CMK (cell line): ENCODE data around the gene RBX1.
A peak's percentile ranks its signal among the peaks of the same experiment; 100 is the strongest.
"Not testable (repeated sequence)": the region's sequence is repeated elsewhere in the genome, so short reads cannot be mapped to it uniquely, and the experiment has no call there.

Experiments
- DNase-seq: peaks from one replicate; pipeline ENCODE4 v3.0.0-alpha.2; 2010; ENCODE audit warnings: low read depth

The RBX1 gene

DNA sequence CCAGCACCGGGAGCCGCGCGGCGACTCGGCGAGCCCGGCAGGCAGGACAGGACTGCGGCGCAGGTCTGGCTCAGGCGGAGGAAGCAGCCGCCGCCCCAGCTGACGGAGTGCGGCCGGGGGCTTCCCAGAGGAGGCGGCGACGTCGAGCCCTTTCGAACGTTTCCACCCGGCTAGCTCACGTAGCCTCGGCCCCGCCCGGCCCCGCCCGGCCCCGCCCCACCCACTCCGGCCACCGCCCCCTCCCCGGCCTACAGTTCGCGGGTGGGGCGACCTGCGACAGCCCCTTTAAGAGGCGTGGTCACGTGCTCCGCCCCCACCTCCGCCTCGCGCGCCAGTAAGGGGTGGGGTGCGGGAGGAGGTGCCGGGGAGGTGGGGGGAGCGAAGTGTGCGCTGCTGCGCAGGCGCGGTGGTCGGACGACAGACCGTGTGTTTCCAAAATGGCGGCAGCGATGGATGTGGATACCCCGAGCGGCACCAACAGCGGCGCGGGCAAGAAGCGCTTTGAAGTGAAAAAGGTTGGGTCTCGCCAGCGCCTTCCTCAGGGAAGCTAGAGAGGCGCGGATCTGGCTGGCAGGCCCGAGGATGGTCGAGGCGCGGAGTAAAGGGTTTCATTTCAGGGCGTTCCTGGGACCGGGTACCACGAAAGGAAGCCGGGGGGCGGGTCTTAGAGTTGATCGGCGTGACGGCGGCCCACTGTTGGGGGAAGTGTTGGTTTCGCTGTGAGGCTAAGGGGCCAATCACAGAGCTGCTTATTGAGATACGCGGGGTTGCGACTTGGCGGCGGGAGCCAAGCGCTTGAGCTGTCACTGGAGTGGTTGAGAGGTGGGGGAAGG lies at the start of gene RBX1:
Gene RBX1, plus strand, starts transcription at position 417 of the 833 bp plus-strand sequence. Its CDS starts 21 bp downstream, at position 438.
- DNase-seq = peak; percentile 95

DNA sequence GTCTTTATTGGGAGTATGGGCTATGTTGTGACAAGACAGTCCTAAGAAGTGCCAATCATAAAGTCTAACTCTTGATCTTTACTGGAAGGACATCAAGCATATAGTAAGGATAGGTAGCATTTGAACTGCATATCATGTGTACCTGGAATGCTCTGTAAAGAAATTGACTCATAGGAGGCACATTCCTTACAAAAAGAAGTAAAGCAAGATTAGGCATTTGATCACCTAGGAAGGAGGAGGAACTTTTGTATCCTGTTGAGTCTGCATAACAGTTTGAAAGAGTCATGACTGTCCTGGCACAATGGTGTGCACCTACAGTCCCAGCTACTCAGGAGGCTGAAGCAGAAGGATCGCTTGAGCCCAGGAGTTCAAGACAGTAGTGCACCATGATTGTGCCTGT lies 47.1 kb upstream of the RBX1 start:
- no peak for DNase-seq

DNA sequence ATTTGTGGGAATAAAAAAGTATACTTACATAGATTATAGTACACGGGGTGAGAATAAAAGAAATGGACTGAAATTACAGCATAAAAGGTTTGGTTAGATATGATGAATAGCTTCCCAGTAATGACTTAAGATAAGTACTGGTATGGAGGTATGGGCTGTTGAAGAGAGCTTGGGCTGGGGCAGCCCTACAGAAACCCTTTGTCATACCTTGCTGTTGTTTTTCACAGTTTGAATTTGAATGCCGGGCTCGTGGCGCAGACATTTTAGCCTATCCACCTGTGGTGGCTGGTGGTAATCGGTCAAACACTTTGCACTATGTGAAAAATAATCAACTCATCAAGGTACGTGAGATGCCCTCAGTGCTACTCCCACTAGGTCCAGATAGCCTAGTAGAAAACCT lies 42.3 kb upstream of the RBX1 start:
- DNase-seq = no peak

GRCh38 chr22:40911772-40912171 lies 39.4 kb upstream of the RBX1 start:
- no peak for DNase-seq

DNA sequence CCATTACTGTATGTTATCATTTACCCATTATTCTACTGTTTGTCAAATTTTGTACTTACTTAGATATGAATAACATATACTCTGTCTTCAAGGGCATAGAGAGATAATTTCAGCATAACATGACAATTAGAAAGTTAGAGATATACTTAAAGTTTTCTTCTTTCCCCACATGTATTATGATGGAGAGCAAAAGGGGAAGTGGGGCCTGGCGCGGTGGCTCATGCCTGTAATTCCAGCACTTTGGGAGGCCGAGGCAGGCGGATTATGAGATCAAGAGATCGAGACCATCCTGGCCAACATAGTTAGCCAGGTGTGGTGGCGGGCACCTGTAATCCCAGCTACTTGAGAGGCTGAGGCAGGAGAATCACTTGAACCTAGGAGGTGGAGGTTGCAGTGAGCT lies 38.2 kb upstream of the RBX1 start:
- not testable (repeated sequence) for DNase-seq

GRCh38 chr22:40919446-40919845 lies 31.7 kb upstream of the RBX1 start:
- no peak for DNase-seq

GRCh38 chr22:40920526-40920925 lies 30.7 kb upstream of the RBX1 start:
- DNase-seq = no peak

- peak; percentile 17 for DNase-seq
Observed at GRCh38 chr22:40922484-40923303, 28.5 kb upstream of the RBX1 start.

GRCh38 chr22:40928657-40929056 lies 22.5 kb upstream of the RBX1 start:
- DNase-seq = no peak

DNA sequence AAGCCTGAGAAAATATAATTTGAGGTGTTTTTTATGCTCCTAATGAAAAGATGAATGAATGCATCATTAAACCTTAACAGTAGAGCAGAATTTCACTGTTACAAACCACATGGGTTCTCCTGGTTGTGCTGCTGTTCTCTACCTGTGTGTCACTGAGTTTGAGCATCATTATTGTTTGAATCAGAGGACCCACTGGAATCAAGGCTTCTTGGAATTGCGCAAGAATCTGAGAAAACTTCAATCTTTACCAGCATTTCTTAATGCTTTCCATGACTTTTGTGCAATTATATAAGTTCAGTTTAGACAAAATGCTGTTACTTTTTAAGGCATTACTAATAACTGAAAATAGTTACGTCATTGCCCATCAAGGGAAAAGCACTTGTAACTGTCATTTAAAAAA lies 18.8 kb upstream of the RBX1 start:
- no peak for DNase-seq

- DNase-seq = no peak
Observed at GRCh38 chr22:40939202-40939601, 12.0 kb upstream of the RBX1 start.

DNA sequence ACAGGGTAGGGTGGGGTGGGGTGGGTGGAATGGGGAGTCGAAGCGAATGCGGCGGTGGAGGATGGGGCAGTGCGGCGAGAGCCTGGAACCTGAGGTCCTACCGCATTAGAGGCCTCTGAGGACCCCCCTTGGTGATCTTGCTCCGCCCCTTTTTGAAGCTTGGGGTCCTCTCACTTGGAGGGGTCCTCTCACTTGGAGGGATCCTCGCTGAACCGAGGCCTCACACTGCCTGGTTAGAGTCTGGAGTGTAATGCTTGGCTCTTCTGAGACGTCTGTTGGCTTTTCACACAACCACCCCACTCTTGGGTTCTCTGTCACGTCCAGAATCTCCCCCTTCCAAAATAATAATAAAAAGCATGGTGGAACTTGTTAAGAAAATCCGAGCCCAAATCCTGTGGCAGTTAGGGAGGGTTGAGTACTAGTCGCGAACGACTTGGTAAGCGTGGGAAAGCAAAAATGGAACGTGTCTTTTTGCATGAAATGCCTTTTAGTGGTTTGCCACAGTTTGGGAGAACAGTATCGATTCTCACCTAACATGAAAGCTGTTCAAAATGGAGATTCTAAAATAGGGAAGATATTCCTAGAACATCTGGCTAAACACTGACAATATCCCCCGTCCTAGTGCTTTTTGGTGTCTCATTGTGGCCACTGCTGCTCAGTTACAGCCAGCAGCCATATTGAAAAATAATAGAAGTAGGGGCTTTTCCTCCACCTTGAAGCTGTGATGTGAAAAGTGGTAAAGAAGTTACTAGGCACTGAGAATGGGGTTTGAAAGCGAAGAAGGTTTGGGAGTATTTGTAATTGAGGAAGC lies 822 bp downstream of the RBX1 start:
- no peak for DNase-seq

GRCh38 chr22:40953471-40953870 lies 2.3 kb downstream of the RBX1 start:
- peak; percentile 54 for DNase-seq

- no peak for DNase-seq
Observed at GRCh38 chr22:40954113-40954512, 2.9 kb downstream of the RBX1 start.

DNA sequence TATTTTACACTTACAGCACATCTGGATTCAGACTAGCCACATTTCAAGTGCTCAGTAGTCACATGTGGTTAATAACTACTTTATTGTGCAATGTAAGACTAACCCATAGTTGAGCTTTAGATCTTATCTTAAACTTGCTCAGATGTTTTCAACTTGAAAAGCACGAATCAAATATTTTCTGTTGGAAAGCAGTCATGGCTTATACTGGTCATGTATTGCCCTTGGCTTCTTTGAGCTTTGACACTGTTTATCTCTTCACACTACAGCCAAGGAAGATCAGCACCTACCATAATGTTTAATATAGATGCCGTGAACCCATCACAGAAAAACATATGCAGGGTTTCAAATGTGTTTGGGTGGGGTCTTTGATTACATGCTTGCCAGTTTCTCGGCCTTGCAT lies 4.4 kb downstream of the RBX1 start:
- no peak for DNase-seq

GRCh38 chr22:40957601-40958000 lies 6.4 kb downstream of the RBX1 start:
- DNase-seq = no peak

- DNase-seq = no peak
Observed at GRCh38 chr22:40958299-40958698, 7.1 kb downstream of the RBX1 start.

GRCh38 chr22:40960145-40960544 lies 9.0 kb downstream of the RBX1 start:
- DNase-seq = no peak

DNA sequence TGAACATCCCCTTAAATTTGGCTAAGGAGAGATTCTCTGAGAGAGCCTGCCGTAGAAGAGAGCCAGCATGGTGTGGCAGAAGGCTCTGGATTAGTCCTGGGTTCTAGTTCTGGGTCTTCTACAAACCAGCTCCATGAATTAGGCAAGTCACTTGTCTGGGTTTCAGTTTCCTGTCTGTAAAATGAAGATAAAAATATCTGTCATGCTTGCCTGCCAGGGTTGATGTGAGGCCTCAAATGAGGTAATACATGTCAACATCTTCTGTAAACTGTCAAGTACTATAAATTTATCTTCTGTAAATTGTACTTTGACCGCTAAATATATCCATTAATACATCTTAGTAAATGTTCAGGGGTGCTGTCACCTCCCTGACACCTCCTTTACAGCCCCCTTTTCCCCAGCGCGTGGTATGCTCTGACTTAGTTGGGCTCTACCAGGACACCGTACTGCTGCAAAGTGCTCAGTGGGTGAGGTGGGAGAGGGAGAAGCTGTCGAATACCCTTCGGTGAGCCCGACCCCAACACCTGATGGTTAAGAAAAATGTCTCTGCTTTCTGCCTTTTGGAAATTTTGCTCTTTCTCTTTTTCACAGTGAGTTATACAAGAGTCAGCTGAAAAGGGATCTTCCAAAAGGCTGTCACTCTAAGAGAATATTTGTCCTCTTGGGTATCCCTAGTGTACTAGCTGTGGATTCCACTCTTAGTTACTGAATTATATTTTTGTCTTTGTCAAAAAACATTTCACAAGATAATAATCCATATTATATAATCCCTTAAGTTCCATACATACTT lies 15.0 kb downstream of the RBX1 start:
- DNase-seq = no peak

DNA sequence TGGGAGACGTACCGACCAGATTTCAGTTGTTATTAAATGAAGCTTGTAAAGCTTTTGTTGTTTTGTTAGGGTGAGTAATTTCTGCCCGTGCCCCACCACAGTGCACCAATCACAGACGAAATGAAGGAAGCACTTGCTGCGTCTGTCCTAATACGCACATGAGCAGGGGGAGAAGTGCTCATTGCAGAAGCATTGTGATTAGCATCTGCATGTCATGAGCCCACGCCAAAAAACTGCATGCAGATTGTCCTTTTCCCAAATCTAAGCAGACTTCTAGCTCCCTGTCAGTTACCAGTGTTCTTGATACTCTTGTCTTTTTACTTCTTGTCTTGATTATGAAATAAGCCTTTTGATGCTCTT lies 15.5 kb downstream of the RBX1 start:
- no peak for DNase-seq

DNA sequence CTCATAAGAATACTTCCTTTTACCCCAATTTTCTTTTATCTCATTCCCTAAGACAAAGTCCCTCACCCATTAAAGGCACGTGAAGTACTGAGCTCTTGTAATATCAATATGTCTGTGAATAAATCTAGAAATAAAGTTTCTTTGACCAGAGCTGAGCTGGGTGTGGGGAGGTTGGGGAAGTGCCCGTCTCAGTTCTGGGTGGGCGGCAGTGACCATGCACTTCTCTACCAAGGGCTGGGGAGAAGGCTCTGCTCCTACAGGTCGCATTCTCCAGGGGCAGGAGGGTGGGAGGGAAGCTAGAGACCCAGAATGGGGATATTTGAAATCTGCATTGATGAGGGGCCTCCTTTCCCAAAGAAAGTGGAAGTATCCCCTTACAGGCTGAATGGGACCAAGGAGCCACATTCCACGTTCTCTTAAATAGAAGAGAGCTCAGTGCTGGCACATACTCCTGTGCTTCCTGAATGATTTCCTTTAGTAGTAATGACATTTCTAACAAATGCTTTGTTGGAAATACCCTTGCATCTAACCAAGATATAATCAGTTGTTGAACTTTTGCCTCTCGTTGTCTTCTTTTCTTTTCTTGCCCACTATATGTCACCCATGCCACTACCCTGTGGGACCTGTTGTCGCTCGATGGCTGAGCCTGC lies 16.1 kb downstream of the RBX1 start:
- DNase-seq = no peak
